ENCODE results near the gene TMEM54.

The TMEM54 gene

DNA sequence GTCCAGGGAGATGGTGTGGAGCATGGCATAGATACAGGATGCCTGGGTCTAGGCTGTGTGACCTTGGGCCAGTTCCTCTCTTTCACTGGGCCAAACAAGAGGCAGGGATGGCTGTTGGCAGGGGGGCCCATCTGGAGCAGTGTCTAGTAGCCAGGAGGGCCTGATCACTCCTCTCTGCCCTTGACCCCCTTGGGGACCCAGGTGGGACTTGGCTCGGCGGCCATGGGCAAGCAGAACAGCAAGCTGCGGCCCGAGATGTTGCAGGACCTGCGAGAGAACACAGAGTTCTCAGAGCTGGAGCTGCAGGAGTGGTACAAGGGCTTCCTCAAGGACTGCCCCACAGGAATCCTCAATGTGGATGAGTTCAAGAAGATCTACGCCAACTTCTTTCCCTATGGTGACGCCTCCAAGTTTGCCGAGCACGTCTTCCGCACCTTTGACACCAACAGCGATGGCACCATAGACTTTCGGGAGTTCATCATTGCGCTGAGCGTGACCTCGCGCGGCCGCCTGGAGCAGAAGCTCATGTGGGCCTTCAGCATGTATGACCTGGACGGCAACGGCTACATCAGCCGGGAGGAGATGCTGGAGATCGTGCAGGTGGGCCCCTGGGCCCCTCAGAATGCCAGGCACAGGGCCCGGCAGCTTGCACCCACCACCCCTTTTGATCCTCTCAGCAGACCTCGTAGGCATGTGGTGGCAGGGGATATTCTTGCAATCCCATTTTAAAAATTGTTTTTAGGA, 12.3 kb downstream of the TMEM54 start:
- Histone ChIP-seq H3K9me3 (ENCODE audit: low read length) (no peaks in the 10 kb centered on the region), H3K4me3 (ENCODE audit: low read depth, low read length, poor library complexity, severe bottlenecking) (no peak overlapping the region), H2AFZ (ENCODE audit: low read length) (no peak overlapping the region), H4K20me1 (ENCODE audit: insufficient read depth, low read length) (no peaks in the 10 kb centered on the region), H3K9ac (ENCODE audit: low read length) (no peak overlapping the region), H3K27me3 (ENCODE audit: insufficient read depth, low read length) (peaks cover 8% of the 10 kb centered on the region), H3K27ac (ENCODE audit: low read depth, low read length, poor library complexity, severe bottlenecking) (no peak overlapping the region), H3K36me3 (ENCODE audit: insufficient read depth, low read length) (no peaks in the 10 kb centered on the region), H3K4me1 (ENCODE audit: insufficient read depth, low read length, severe bottlenecking) (no peaks in the 10 kb centered on the region), H3K9me2 (ENCODE audit: low read depth, low read length) (no peaks in the 10 kb centered on the region), H3K79me2 (ENCODE audit: insufficient read depth, low read length) (no peaks in the 10 kb centered on the region), H3F3A (ENCODE audit: insufficient read depth, low read length) (no peaks in the 10 kb centered on the region), H3K4me2 (ENCODE audit: low read length) (no peak overlapping the region)
- TF ChIP-seq CTCF (IDR thresholded peaks at IDR 0.05; ENCODE audit: low read length) (no peak), EZH2 (IDR thresholded peaks at IDR 0.05; ENCODE audit: borderline replicate concordance, low read length) (no peak)

GRCh38 chr1:32888134-32888533, 13.1 kb downstream of the TMEM54 start:
- H3K9me2 ChIP-seq (ENCODE audit: low read depth, low read length): no peaks in the 10 kb centered on the region
- no peak for TF ChIP-seq CTCF (IDR thresholded peaks at IDR 0.05; ENCODE audit: low read length)
- TF ChIP-seq EZH2 (IDR thresholded peaks at IDR 0.05; ENCODE audit: borderline replicate concordance, low read length): no peak

DNA sequence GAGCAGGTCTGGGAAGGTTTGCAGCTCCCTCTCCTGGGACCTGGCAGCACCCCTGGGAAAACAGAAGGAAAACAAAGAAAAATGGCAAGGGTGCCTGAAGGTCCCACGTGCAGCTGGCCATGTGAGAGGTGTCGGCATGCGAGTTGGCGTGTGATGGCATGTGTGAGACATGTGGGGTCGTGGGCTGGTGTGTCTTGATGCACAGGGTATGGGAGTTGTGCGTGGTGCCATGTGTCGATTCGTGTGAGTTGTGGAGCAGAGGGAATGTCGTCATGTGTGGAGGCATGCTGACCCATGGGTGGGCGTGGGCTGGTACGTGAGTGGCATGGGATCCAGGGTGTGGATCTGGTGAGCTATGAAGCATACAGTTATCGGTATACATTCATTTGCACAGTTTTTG, 13.6 kb downstream of the TMEM54 start:
- peaks cover 8% of the 10 kb centered on the region for H3K27me3 ChIP-seq (ENCODE audit: insufficient read depth, low read length)

More at GRCh38 chr1:32888134-32888533, 13.1 kb downstream of the TMEM54 start:
- no peaks in the 10 kb centered on the region for H3K79me2 ChIP-seq (ENCODE audit: insufficient read depth, low read length)
- no peak overlapping the region for H3K4me2 ChIP-seq (ENCODE audit: low read length)
- no peaks in the 10 kb centered on the region for H3K36me3 ChIP-seq (ENCODE audit: insufficient read depth, low read length)
- no peak overlapping the region for H3K27ac ChIP-seq (ENCODE audit: low read depth, low read length, poor library complexity, severe bottlenecking)
- H3K4me1 ChIP-seq (ENCODE audit: insufficient read depth, low read length, severe bottlenecking): no peaks in the 10 kb centered on the region
- no peaks in the 10 kb centered on the region for H3F3A ChIP-seq (ENCODE audit: insufficient read depth, low read length)
- H3K27me3 ChIP-seq (ENCODE audit: insufficient read depth, low read length): peaks cover 8% of the 10 kb centered on the region
- no peak overlapping the region for H3K9ac ChIP-seq (ENCODE audit: low read length)
- no peak overlapping the region for H2AFZ ChIP-seq (ENCODE audit: low read length)
- H3K9me3 ChIP-seq (ENCODE audit: low read length): no peaks in the 10 kb centered on the region
- H3K4me3 ChIP-seq (ENCODE audit: low read depth, low read length, poor library complexity, severe bottlenecking): no peak overlapping the region
- H4K20me1 ChIP-seq (ENCODE audit: insufficient read depth, low read length): no peaks in the 10 kb centered on the region

More for the DNA sequence above, 13.6 kb downstream of the TMEM54 start:
- Histone ChIP-seq H3K27ac (ENCODE audit: low read depth, low read length, poor library complexity, severe bottlenecking) (no peak overlapping the region), H3K4me2 (ENCODE audit: low read length) (no peak overlapping the region), H3K9me2 (ENCODE audit: low read depth, low read length) (no peaks in the 10 kb centered on the region), H3K9me3 (ENCODE audit: low read length) (no peaks in the 10 kb centered on the region), H3K36me3 (ENCODE audit: insufficient read depth, low read length) (no peaks in the 10 kb centered on the region), H3F3A (ENCODE audit: insufficient read depth, low read length) (no peaks in the 10 kb centered on the region), H3K4me3 (ENCODE audit: low read depth, low read length, poor library complexity, severe bottlenecking) (no peak overlapping the region), H3K79me2 (ENCODE audit: insufficient read depth, low read length) (no peaks in the 10 kb centered on the region), H4K20me1 (ENCODE audit: insufficient read depth, low read length) (no peaks in the 10 kb centered on the region), H2AFZ (ENCODE audit: low read length) (no peak overlapping the region), H3K4me1 (ENCODE audit: insufficient read depth, low read length, severe bottlenecking) (no peaks in the 10 kb centered on the region), H3K9ac (ENCODE audit: low read length) (no peak overlapping the region)
- TF ChIP-seq CTCF (IDR thresholded peaks at IDR 0.05; ENCODE audit: low read length) (no peak), EZH2 (IDR thresholded peaks at IDR 0.05; ENCODE audit: borderline replicate concordance, low read length) (no peak)

Data from OCI-LY1 (cell line).